Measurements from ENCODE around the gene AMPH.
"Not testable (repeated sequence)": the region's sequence is repeated elsewhere in the genome, so short reads cannot be mapped to it uniquely, and the experiment has no call there.

The AMPH gene

DNA sequence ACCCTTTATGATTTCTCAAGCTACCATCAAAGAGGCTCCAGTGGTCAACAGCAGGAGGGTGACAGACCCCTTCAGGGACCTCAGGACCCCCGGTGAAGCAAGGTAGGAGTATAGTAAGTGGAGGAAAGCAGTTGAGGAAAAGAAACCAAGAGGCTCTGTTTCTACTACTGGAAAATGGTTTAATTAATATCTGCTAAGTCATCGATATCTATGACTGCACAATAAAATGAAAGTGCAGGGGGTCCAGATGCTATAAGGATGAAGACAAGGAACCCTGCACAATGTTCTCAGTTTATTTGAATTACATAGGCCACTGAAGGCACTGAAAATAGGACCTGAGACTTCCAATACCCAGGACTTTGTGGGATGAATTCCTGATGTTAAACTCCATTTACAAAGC is 23.7 kb downstream of the AMPH start:
- no peak overlapping the region for H3K4me3 ChIP-seq (ENCODE audit: low read depth, low read length)
- no peaks in the 10 kb centered on the region for H3K36me3 ChIP-seq (ENCODE audit: control insufficient read depth, insufficient read depth, low read length)
- H3K9me3 ChIP-seq (ENCODE audit: control insufficient read depth, insufficient read depth, low read length) = no peaks in the 10 kb centered on the region
- H3K9ac ChIP-seq (ENCODE audit: low read depth, low read length) = no peak overlapping the region
- no peaks in the 10 kb centered on the region for H3K27me3 ChIP-seq (ENCODE audit: control insufficient read depth, insufficient read depth, low read length)
- no peaks in the 10 kb centered on the region for H3K4me1 ChIP-seq (ENCODE audit: control insufficient read depth, insufficient read depth, low read length)

DNA sequence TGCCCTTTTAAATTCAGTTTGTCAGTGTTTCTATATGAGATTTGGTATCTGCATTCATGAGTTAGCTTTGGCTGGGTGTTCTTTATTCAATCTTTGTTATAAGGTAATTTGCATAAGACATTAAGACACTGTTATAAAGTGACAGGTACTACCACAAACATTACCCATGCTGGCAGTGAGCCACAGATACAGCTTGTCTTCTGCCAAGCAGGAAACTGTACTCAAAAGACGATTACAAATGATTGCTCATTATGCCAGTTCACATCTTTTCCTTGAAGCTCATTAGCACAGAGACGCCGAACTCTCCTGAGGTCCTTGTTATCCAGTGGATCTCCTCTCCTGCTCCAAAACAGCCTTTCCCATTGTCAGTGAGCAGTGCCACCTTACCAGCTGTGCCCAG is 30.4 kb downstream of the AMPH start:
- H3K27me3 ChIP-seq (ENCODE audit: control insufficient read depth, insufficient read depth, low read length) = no peaks in the 10 kb centered on the region
- no peak overlapping the region for H3K9ac ChIP-seq (ENCODE audit: low read depth, low read length)
- H3K4me3 ChIP-seq (ENCODE audit: low read depth, low read length) = no peak overlapping the region
- no peaks in the 10 kb centered on the region for H3K36me3 ChIP-seq (ENCODE audit: control insufficient read depth, insufficient read depth, low read length)
- no peaks in the 10 kb centered on the region for H3K4me1 ChIP-seq (ENCODE audit: control insufficient read depth, insufficient read depth, low read length)
- H3K9me3 ChIP-seq (ENCODE audit: control insufficient read depth, insufficient read depth, low read length) = no peaks in the 10 kb centered on the region

DNA sequence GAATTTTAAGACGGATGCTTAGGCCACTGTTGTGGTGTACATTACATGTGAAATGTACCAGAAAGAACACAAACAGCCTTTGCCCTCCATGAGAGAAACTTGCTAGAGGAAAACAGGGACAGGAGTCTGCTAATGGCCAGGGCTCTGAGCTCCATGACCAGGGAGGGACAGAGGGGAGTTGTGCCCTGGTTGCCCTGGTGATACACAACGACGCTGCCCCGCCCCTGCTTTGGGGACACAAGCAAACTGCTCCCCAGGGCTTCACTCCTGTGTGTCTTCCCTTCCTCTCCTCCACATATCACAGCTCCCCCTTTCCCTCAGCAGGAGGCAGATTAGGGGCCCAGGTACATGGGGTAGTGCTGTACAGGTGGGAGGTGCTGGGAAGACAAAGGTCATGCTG is 36.2 kb downstream of the AMPH start:
- H3K27me3 ChIP-seq (ENCODE audit: control insufficient read depth, insufficient read depth, low read length) = no peaks in the 10 kb centered on the region
- no peak overlapping the region for H3K9ac ChIP-seq (ENCODE audit: low read depth, low read length)
- no peak overlapping the region for H3K4me3 ChIP-seq (ENCODE audit: low read depth, low read length)
- H3K36me3 ChIP-seq (ENCODE audit: control insufficient read depth, insufficient read depth, low read length) = no peaks in the 10 kb centered on the region
- H3K9me3 ChIP-seq (ENCODE audit: control insufficient read depth, insufficient read depth, low read length) = no peaks in the 10 kb centered on the region
- H3K4me1 ChIP-seq (ENCODE audit: control insufficient read depth, insufficient read depth, low read length) = no peaks in the 10 kb centered on the region

DNA sequence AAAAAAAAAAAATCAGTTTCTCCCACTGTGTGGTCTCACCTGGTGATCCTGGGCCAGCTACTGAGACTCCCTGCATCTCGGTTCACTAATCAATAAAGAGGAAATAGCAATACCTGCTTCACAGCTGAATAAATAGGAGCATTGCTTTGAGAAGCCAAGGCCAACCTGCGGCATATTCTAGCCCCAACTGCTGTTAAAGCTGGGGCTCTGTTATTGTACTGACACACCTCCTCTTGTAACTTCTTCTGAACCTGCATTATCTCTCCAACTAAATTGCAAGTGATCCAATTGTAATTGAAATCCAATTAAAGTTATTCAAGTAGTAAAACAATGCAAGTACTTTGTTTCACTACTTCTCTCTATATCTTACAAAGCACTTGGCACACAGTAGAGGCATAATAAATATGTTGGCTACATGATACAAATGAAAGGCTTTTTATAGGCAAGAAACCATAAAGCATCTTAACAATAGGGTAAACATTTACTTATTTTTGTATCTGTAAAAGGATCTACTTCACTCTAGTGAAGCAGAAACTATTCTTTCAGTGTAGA is 38.4 kb downstream of the AMPH start:
- Histone ChIP-seq H3K36me3 (ENCODE audit: control insufficient read depth, insufficient read depth, low read length) (no peaks in the 10 kb centered on the region), H3K4me1 (ENCODE audit: control insufficient read depth, insufficient read depth, low read length) (no peaks in the 10 kb centered on the region), H3K4me3 (ENCODE audit: low read depth, low read length) (no peak overlapping the region), H3K9ac (ENCODE audit: low read depth, low read length) (no peak overlapping the region), H3K27me3 (ENCODE audit: control insufficient read depth, insufficient read depth, low read length) (no peaks in the 10 kb centered on the region), H3K9me3 (ENCODE audit: control insufficient read depth, insufficient read depth, low read length) (no peaks in the 10 kb centered on the region)

DNA sequence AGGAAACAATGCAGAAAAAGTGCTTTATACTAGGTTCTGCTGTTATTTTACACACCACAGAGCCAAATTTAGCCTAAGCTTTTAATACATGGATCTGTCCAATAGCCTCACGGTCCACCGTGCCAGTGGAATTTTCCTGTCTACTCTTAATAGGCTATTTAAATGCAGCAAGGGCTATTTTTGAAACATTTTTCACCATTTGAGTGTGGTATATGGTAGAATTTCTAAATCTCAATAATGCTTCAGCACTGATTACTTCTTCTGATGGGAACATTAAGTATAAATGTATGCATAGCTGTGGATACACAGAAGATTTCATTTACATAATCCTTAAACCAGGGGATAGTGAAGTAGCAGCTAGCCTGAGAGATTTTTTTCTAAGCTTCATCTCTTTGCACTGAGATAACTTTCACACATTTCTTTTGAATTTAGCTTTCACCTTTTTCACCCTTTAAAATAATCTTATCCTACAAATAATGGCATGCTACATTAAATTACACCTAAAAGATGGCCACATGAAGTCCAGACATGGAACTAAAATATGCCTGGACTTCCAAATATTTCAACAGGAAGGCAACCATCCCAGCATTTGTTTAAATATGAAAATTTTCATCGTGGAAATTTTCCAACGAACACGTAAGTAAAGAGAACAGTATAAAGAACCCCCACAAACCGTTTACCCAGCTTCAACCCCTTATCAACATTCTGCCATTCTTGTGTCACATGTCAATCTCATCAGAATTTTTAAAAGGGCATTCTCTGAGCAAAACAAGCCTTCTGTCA is 45.4 kb downstream of the AMPH start:
- Histone ChIP-seq H3K36me3 (ENCODE audit: control insufficient read depth, insufficient read depth, low read length) (no peaks in the 10 kb centered on the region), H3K4me1 (ENCODE audit: control insufficient read depth, insufficient read depth, low read length) (no peaks in the 10 kb centered on the region), H3K9me3 (ENCODE audit: control insufficient read depth, insufficient read depth, low read length) (no peaks in the 10 kb centered on the region), H3K27me3 (ENCODE audit: control insufficient read depth, insufficient read depth, low read length) (no peaks in the 10 kb centered on the region), H3K4me3 (ENCODE audit: low read depth, low read length) (no peak overlapping the region), H3K9ac (ENCODE audit: low read depth, low read length) (no peak overlapping the region)

DNA sequence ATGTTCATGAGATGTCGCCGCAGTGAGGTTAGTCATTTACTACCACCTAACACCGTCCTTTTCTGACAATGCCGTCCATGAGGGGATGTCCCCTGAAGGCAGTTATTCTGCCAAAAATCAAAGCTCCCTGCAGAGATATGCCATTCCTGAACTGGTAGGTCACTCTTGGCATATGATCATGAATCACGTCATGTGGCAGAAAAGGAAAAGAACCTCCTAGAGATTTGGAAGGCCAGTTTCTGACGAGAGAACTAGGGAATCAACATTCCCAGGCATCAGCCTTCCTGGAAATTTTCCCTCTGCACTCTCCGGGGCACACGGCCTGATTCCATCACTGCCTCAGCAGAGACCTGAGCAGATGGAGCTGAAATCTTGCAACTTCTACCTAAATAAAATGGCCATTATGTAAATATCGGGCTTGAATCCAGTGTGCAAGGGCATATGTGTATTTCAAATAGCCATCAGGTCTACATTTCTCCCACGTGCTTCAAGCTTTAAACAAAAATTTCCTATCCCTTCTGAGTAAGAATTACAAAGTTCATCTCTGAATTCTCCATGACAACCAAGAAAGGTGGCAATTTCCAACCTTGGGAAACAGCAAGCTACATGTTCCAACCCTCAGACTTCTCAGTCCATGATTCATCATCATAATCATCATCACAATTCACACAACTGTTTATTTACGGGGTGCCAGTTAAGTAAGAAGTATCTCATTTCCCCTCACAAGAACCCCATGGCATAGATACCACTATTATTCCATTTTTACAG is 46.5 kb downstream of the AMPH start:
- Histone ChIP-seq H3K27me3 (ENCODE audit: control insufficient read depth, insufficient read depth, low read length) (no peaks in the 10 kb centered on the region), H3K9me3 (ENCODE audit: control insufficient read depth, insufficient read depth, low read length) (no peaks in the 10 kb centered on the region), H3K4me1 (ENCODE audit: control insufficient read depth, insufficient read depth, low read length) (no peaks in the 10 kb centered on the region), H3K4me3 (ENCODE audit: low read depth, low read length) (no peak overlapping the region), H3K9ac (ENCODE audit: low read depth, low read length) (no peak overlapping the region), H3K36me3 (ENCODE audit: control insufficient read depth, insufficient read depth, low read length) (no peaks in the 10 kb centered on the region)

DNA sequence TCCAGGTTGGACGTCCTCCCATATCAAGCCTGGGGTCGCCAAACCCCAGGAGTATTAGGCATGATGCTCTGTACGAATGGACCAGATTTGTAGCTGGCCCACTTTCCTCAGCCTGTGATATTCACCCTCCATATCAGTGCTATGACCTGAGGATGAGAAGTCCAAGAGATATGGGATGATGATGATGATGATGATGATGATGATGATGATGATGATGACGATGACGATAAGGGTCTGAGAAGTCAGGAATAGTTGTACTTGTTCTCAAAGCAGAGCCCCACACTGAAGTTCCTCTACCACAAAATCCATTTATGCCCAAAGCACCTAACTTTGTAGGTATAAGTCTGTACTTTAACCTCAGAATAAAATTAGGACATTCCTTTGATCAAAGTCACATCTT is 50.7 kb downstream of the AMPH start:
- H3K27me3 ChIP-seq (ENCODE audit: control insufficient read depth, insufficient read depth, low read length) = no peaks in the 10 kb centered on the region
- H3K9me3 ChIP-seq (ENCODE audit: control insufficient read depth, insufficient read depth, low read length) = no peaks in the 10 kb centered on the region
- H3K9ac ChIP-seq (ENCODE audit: low read depth, low read length) = no peak overlapping the region
- H3K36me3 ChIP-seq (ENCODE audit: control insufficient read depth, insufficient read depth, low read length) = no peaks in the 10 kb centered on the region
- no peak overlapping the region for H3K4me3 ChIP-seq (ENCODE audit: low read depth, low read length)
- H3K4me1 ChIP-seq (ENCODE audit: control insufficient read depth, insufficient read depth, low read length) = no peaks in the 10 kb centered on the region

DNA sequence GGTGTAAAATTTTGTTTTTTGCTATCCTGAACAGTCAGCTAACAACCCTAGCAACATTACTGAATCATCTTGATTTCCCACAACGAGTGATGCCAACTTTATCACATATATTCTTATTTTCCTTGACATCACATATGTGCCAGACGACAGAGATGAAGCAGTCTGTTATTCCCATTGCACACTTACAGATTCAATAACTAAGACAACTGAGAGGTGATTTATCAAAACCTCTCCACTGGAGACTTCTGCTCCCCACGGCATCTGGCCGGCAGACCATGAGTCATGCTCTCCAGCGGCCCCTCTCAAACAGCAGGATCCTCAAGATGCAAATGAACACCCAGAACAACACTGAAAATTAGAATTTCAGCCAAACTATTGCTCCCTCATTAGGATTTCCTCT is 57.1 kb downstream of the AMPH start:
- H3K9me3 ChIP-seq (ENCODE audit: control insufficient read depth, insufficient read depth, low read length) = no peaks in the 10 kb centered on the region
- no peaks in the 10 kb centered on the region for H3K27me3 ChIP-seq (ENCODE audit: control insufficient read depth, insufficient read depth, low read length)
- H3K4me1 ChIP-seq (ENCODE audit: control insufficient read depth, insufficient read depth, low read length) = no peaks in the 10 kb centered on the region
- no peaks in the 10 kb centered on the region for H3K36me3 ChIP-seq (ENCODE audit: control insufficient read depth, insufficient read depth, low read length)
- no peak overlapping the region for H3K9ac ChIP-seq (ENCODE audit: low read depth, low read length)
- H3K4me3 ChIP-seq (ENCODE audit: low read depth, low read length) = no peak overlapping the region

DNA sequence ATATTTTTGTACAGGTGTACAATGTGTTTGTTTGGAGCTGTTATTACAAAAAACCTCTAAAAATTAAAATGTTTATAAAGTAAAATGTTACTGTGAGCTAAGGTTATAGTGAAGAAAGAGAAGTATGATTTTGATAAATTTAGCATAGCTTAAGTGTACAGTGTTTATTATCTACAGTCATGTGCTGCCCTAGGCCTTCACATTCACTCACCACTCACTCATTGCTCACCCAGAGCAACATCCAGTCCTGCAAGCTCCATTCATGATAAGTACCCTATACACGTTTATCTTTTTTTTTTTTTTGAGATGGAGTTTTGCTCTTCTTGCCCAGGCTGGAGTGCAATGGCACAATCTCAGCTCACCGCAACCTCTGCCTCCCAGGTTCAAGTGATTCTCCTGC is 59.6 kb downstream of the AMPH start:
- not testable (repeated sequence) for H3K9ac ChIP-seq (ENCODE audit: low read depth, low read length)

DNA sequence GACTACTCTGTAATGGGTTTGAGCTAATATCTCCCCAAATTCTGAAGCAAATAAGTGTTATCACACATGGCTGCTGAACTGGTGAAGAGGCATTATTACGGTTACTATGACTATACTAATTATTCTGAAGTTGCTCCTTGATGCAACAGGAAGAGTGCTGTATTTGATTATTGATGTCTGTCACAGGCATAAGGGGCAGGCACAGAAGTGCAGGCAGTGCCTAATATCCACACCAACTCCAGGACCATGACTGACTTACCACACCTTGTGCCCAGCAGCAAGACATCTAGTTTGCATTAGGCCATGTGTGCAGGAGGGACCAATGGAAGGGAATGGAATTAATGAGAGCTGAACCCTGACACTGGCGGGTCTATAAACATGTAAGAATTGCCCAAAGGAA is 62.7 kb downstream of the AMPH start:
- Histone ChIP-seq H3K4me3 (ENCODE audit: low read depth, low read length) (no peak overlapping the region), H3K9ac (ENCODE audit: low read depth, low read length) (no peak overlapping the region), H3K36me3 (ENCODE audit: control insufficient read depth, insufficient read depth, low read length) (no peaks in the 10 kb centered on the region), H3K9me3 (ENCODE audit: control insufficient read depth, insufficient read depth, low read length) (no peaks in the 10 kb centered on the region), H3K27me3 (ENCODE audit: control insufficient read depth, insufficient read depth, low read length) (no peaks in the 10 kb centered on the region), H3K4me1 (ENCODE audit: control insufficient read depth, insufficient read depth, low read length) (no peaks in the 10 kb centered on the region)

More for the DNA sequence above, 59.6 kb downstream of the AMPH start:
- not testable (repeated sequence) for H3K9me3 ChIP-seq (ENCODE audit: control insufficient read depth, insufficient read depth, low read length); H3K4me3 ChIP-seq (ENCODE audit: low read depth, low read length); H3K36me3 ChIP-seq (ENCODE audit: control insufficient read depth, insufficient read depth, low read length); H3K4me1 ChIP-seq (ENCODE audit: control insufficient read depth, insufficient read depth, low read length); H3K27me3 ChIP-seq (ENCODE audit: control insufficient read depth, insufficient read depth, low read length)

DNA sequence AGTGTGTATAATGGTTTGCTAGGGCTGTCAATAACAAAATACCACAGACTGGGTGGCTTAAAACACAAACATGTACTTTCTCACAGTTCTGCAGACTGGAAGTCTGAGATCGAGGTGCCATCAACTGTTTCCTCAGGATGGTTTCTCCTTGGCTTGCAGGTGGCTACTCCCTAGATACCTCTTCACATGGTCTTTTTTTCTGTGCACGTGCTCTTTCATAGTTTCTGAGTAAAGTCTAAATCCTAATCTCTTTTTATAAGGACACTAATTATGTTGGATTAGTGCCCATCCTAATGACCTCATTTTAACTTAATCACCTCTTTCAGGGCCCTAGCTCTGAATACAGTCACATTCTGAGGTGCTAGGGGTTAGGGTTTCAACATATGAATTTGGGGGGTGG is 65.9 kb downstream of the AMPH start:
- Histone ChIP-seq H3K4me3 (ENCODE audit: low read depth, low read length) (no peak overlapping the region), H3K27me3 (ENCODE audit: control insufficient read depth, insufficient read depth, low read length) (no peaks in the 10 kb centered on the region), H3K4me1 (ENCODE audit: control insufficient read depth, insufficient read depth, low read length) (no peaks in the 10 kb centered on the region), H3K9me3 (ENCODE audit: control insufficient read depth, insufficient read depth, low read length) (no peaks in the 10 kb centered on the region), H3K36me3 (ENCODE audit: control insufficient read depth, insufficient read depth, low read length) (no peaks in the 10 kb centered on the region), H3K9ac (ENCODE audit: low read depth, low read length) (no peak overlapping the region)

DNA sequence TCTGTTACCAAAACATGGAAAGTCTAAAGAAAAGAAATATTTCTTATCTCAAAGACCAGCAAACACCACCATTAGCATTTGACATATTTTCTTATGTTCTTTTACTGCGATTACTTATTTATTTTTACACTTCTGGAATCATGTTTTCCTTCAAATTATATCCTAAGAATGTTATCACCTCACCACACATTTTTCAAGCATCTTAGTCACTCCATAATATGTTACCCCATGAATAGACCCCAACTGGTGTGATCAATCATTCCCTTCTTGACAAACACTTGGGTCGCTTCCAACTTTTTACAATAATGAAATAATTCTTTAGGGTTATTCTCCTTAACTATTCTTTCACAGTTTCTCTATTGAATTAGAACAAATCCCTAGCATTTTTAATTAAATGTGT is 67.4 kb downstream of the AMPH start:
- no peak overlapping the region for H3K9ac ChIP-seq (ENCODE audit: low read depth, low read length)
- no peaks in the 10 kb centered on the region for H3K27me3 ChIP-seq (ENCODE audit: control insufficient read depth, insufficient read depth, low read length)
- no peaks in the 10 kb centered on the region for H3K36me3 ChIP-seq (ENCODE audit: control insufficient read depth, insufficient read depth, low read length)
- no peaks in the 10 kb centered on the region for H3K4me1 ChIP-seq (ENCODE audit: control insufficient read depth, insufficient read depth, low read length)
- no peaks in the 10 kb centered on the region for H3K9me3 ChIP-seq (ENCODE audit: control insufficient read depth, insufficient read depth, low read length)
- no peak overlapping the region for H3K4me3 ChIP-seq (ENCODE audit: low read depth, low read length)

All from iPS-15b (cell line).